Adrenal gland (tissue), 12 donors: Measurements from ENCODE around the gene SOBP. TPM values are rescaled to one million over a fixed set of nuclear protein-coding genes. Genes with fewer than 3 reads are reported as not detected.

Experiments used
- DNase-seq, 7 donors: peaks; one replicate each; pipeline ENCODE4 v3.0.0-alpha.2; 2019 to 2020
- H3K27ac ChIP-seq, 5 donors: fragments of 200-600 bp; sonication (generic) in 4 of 5; 1 replicate in 3 of 5; 2 replicates in 2 of 5; pipeline versions ENCODE4 v1.5.1 to v1.8.0; 2016 to 2020; ENCODE audit warnings: mild to moderate bottlenecking in 1 of 5
- H3K27me3 ChIP-seq: fragments of 200-600 bp; 2 replicates; pipeline ENCODE4 v1.8.0; 2021
- H3K36me3 ChIP-seq, 2 donors: fragments of 200-600 bp; replicated peaks in 1 of 2; 1 replicate in 1 of 2; 2 replicates in 1 of 2; pipeline versions ENCODE4 v1.5.1 to v1.8.0; 2018 to 2022
- H3K4me1 ChIP-seq, 2 donors: fragments of 200-600 bp; replicated peaks in 1 of 2; 1 replicate in 1 of 2; 2 replicates in 1 of 2; pipeline versions ENCODE4 v1.5.1 to v1.8.0; 2018 to 2021
- H3K4me3 ChIP-seq, 4 donors: fragments of 200-600 bp; sonication (generic) in 3 of 4; one replicate each; pipeline ENCODE4 v1.5.1; 2016 to 2018
- H3K9me3 ChIP-seq, 3 donors: fragments of 200-600 bp; sonication (generic) in 1 of 3; replicated peaks in 1 of 3; 1 replicate in 2 of 3; 2 replicates in 1 of 3; pipeline versions ENCODE4 v1.5.1 to v1.8.0; 2016 to 2021
- CTCF ChIP-seq, 6 experiments: fragments of 450-650 bp in 4 of 6; fragments of 200-600 bp in 2 of 6; sonication (generic) in 1 of 6; IDR thresholded peaks; 1 replicate in 5 of 6; 2 replicates in 1 of 6; pipeline versions ENCODE4 v1.5.1 to v1.8.0; 2016 to 2021; ENCODE audit warnings: antibody characterized with exemption in 6 of 6, mild to moderate bottlenecking in 2 of 6, moderate library complexity in 1 of 6
- POLR2A ChIP-seq, 2 donors: fragments of 450-650 bp; IDR thresholded peaks; one replicate each; pipeline ENCODE4 v1.6.1; 2017; ENCODE audit warnings: antibody characterized with exemption in 2 of 2, mild to moderate bottlenecking in 2 of 2, moderate library complexity in 1 of 2
- WGBS, 4 donors: extraction: QIAGEN DNeasy Blood & Tissue Kit in 2 of 4; methylation state at CpG; one replicate each; pipeline versions ENCODE4 v1.1.5 to v1.1.7; 2013 to 2017; 5-methylcytosine and 5-hydroxymethylcytosine counted together
- intact Hi-C, 2 donors: fragments of 100-400 bp; cut with DNase I; formaldehyde crosslinking; loops; one replicate each; pipeline versions ENCODE4 v1.14.1 to v1.15.0; 2022 to 2023
- polyA plus RNA-seq, 3 donors: library from polyadenylated mRNA; stranded (reverse); fragments of 200-250 nt in 2 of 3; fragments of 350-450 nt in 1 of 3; fragmentation: Illumina TruSeq in 1 of 3; extraction: RNeasy Lipid Tissue Mini Kit (QIAGEN cat#74804) in 1 of 3; gene quantifications; one replicate each; pipeline ENCODE4 v1.2.3, GENCODE V29; 2013 to 2014
- total RNA-seq, 9 donors: library from RNA; depleted of rRNA in 4 of 9; stranded (reverse); fragments of >200 nt in 4 of 9; fragments of 120-200 nt in 1 of 9; fragmentation: NEBNext Ultra II Directional in 1 of 9; extraction: Animal tissue kit (Norgen Biotek cat#: 25700) in 1 of 9; gene quantifications; one replicate each; pipeline versions ENCODE4 v1.1.0 to v1.2.4, GENCODE V29; 2013 to 2023
- donor health status: healthy with polysubstance abuse.
- donor health status: Bipolar disorder and iron deficiency.
- donor health status: DM: yes; HTN: yes; CAD: no.
- donor health status: DM: no; HTN: no; CAD: no.
- donor health status: DM: no; HTN: no; CAD: no.
- donor health status: DM: yes; HTN: yes; CAD: no.

SOBP gene
- total and polyA plus RNA-seq, 12 donors = 5.6 to 25.6 (median 12.5) TPM

DNA sequence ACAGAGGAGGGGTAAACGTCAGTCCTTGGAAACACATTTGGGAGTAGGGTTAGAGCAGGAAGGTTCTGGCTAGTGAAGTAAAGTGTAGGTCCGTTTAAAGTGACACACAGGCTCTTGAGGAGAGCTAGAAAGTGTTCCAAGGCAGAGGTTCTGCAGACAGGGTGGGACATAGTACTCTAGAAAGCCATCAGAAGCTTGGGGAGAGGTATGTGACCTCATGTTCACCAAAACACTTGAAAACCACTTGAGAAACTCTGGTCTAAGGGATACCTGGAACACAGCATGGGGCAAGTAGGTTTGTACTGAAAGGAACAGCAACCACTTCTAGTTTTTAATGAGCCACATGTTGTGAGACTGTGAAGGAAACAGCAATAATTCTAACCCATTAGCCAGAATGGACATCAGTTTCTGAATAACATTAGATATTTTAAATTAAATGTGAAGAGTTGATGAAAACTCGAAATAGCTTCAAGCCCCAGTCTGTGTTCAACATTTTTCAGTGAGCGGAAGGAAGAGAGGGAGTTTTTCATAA is 49.0 kb downstream of the SOBP start:
- TF ChIP-seq POLR2A (IDR thresholded peaks at IDR 0.05) (no peak), CTCF (IDR thresholded peaks at IDR 0.05) (no peak)
- Histone ChIP-seq H3K4me1 (no peaks in the 10 kb centered on the region), H3K9me3 (no peaks in the 10 kb centered on the region), H3K36me3 (no peaks in the 10 kb centered on the region), H3K27me3 (no peaks in the 10 kb centered on the region), H3K4me3 (no peak overlapping the region), H3K27ac (no peak overlapping the region)
- 76 to 89% (median 88%) methylated on average over 4 of the region's 4 CpGs for WGBS, 4 donors
- no peak for DNase-seq
- intact Hi-C loops = no loop called here

GRCh38 chr6:107539409-107539808 is 49.5 kb downstream of the SOBP start:
- no peaks in the 10 kb centered on the region for H3K9me3 ChIP-seq
- H3K4me3 ChIP-seq = no peak overlapping the region
- H3K27ac ChIP-seq = no peak overlapping the region
- intact Hi-C loops = no loop called here
- no peaks in the 10 kb centered on the region for H3K4me1 ChIP-seq
- TF ChIP-seq POLR2A (IDR thresholded peaks at IDR 0.05) = no peak
- no peak for TF ChIP-seq CTCF (IDR thresholded peaks at IDR 0.05)
- no peaks in the 10 kb centered on the region for H3K36me3 ChIP-seq
- no peaks in the 10 kb centered on the region for H3K27me3 ChIP-seq
- WGBS, 4 donors = 79 to 90% (median 88%) methylated on average over 6 of the region's 6 CpGs
- DNase-seq = no peak

GRCh38 chr6:107539849-107540464 is 50.0 kb downstream of the SOBP start:
- Histone ChIP-seq H3K4me3 (no peak overlapping the region), H3K27me3 (no peaks in the 10 kb centered on the region), H3K27ac (no peak overlapping the region), H3K9me3 (no peaks in the 10 kb centered on the region), H3K36me3 (no peaks in the 10 kb centered on the region), H3K4me1 (no peaks in the 10 kb centered on the region)
- TF ChIP-seq POLR2A (IDR thresholded peaks at IDR 0.05) = no peak
- no peak for TF ChIP-seq CTCF (IDR thresholded peaks at IDR 0.05)
- intact Hi-C loops = no loop called here
- DNase-seq = no peak
- 43 to 93% (median 89%) methylated on average over 2 of the region's 2 CpGs for WGBS, 4 donors

DNA sequence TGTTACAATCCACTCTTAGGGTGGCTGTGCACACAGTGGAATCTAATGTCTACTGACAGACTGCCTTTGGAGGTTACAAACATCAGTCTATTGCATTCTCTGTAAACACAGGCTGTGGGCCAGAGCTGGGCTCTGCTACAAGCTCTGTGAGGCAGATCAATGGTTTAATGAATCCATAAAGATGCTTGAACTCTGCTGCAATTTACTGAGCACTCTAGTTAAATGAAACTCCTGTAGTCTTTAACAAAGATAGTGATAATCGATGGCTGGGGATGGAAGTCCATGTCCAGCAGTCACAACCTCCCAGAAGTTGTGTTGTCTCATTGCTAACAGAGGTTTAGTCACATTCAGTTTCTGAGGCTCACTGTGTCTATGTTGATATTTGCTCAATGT is 50.5 kb downstream of the SOBP start:
- Histone ChIP-seq H3K4me3 (no peak overlapping the region), H3K27ac (no peak overlapping the region), H3K4me1 (no peaks in the 10 kb centered on the region), H3K9me3 (no peaks in the 10 kb centered on the region), H3K36me3 (no peaks in the 10 kb centered on the region), H3K27me3 (no peaks in the 10 kb centered on the region)
- intact Hi-C loops = no loop called here
- DNase-seq = no peak
- TF ChIP-seq CTCF (IDR thresholded peaks at IDR 0.05) (no peak), POLR2A (IDR thresholded peaks at IDR 0.05) (no peak)
- WGBS, 4 donors = 77 to 93% (median 81%) methylated on average over 1 of the region's 1 CpG
